Panc1 (cell line): ENCODE results near the gene CACNA1C.

Experiments
- CTCF ChIP-seq: fragments of 450-650 bp; IDR thresholded peaks from 2 replicates; pipeline ENCODE4 v1.5.1; 2017; ENCODE audit warnings: mild to moderate bottlenecking
- POLR2AphosphoS5 ChIP-seq: IDR thresholded peaks from 2 replicates; pipeline ENCODE4 v1.6.1; 2012; ENCODE audit warnings: mild to moderate bottlenecking, low read depth, low read length, moderate library complexity
- REST ChIP-seq, 2 experiments: IDR thresholded peaks; 2 replicates each; pipeline ENCODE4 v1.6.1; 2011 to 2012; ENCODE audit warnings: low read depth in 2 of 2, control low read depth in 1 of 2, low read length in 1 of 2, mild to moderate bottlenecking in 1 of 2, moderate library complexity in 1 of 2; ENCODE audit not compliant: insufficient read depth in 1 of 2
- SIN3A ChIP-seq: IDR thresholded peaks from 2 replicates; pipeline ENCODE4 v1.6.1; 2012; ENCODE audit warnings: low read depth, mild to moderate bottlenecking, low read length, moderate library complexity, borderline replicate concordance; ENCODE audit not compliant: insufficient read depth

GRCh38 chr12:2179953-2180736, 127.4 kb downstream of the CACNA1C start:
- TF ChIP-seq POLR2AphosphoS5: no peak
- TF ChIP-seq CTCF: no peak
- no peak for TF ChIP-seq REST (IDR thresholded peaks at IDR 0.05; ENCODE audit: insufficient read depth in 1 of 2, low read depth in 2 of 2, low read length in 1 of 2)
- TF ChIP-seq SIN3A: no peak
